SU-DHL-6 (cell line): ENCODE measurements around the gene UGT2B11.
"Not testable (repeated sequence)": the region's sequence is repeated elsewhere in the genome, so short reads cannot be mapped to it uniquely, and the experiment has no call there.

Experiments used
- H2AFZ ChIP-seq: fragments of 200-600 bp; sonication (generic); 2 replicates; pipeline ENCODE4 v1.6.1; 2014; ENCODE audit warnings: low read depth, mild to moderate bottlenecking, moderate library complexity, mixed read lengths, antibody characterized with exemption, low read length; ENCODE audit not compliant: severe bottlenecking
- H3F3A ChIP-seq: fragments of 200-600 bp; shearing (Covaris generic); 2 replicates; pipeline ENCODE4 v1.6.0; 2016; ENCODE audit warnings: antibody characterized with exemption, mild to moderate bottlenecking; ENCODE audit not compliant: insufficient read depth
- H3K27ac ChIP-seq: fragments of 200-600 bp; sonication (generic); 2 replicates; pipeline ENCODE4 v1.5.1; 2016; ENCODE audit warnings: low read depth, mild to moderate bottlenecking, low read length, moderate library complexity, mixed read lengths
- H3K27me3 ChIP-seq: fragments of 200-600 bp; sonication (generic), shearing (Covaris generic); 2 replicates; pipeline ENCODE4 v1.6.0; 2014; ENCODE audit warnings: mild to moderate bottlenecking, low read length
- H3K36me3 ChIP-seq: fragments of 200-600 bp; sonication (generic); 2 replicates; pipeline ENCODE4 v1.6.1; 2014; ENCODE audit warnings: mild to moderate bottlenecking, low read length, mixed read lengths
- H3K4me2 ChIP-seq: fragments of 300-600, 200-600 bp; shearing (Covaris generic), sonication (generic); 2 replicates; pipeline ENCODE4 v1.6.0; 2014; ENCODE audit warnings: low read length, low read depth, mild to moderate bottlenecking; ENCODE audit not compliant: poor library complexity, severe bottlenecking
- H3K4me3 ChIP-seq: fragments of 200-600 bp; sonication (generic); 2 replicates; pipeline ENCODE4 v1.5.1; 2014; ENCODE audit warnings: antibody characterized with exemption, low read length, mild to moderate bottlenecking, mixed read lengths; ENCODE audit not compliant: insufficient read depth, poor library complexity, severe bottlenecking
- H3K79me2 ChIP-seq: fragments of 200-600 bp; sonication (generic); 2 replicates; pipeline ENCODE4 v1.6.1; 2014; ENCODE audit warnings: mild to moderate bottlenecking, low read length, moderate library complexity; ENCODE audit not compliant: insufficient read depth
- H3K9ac ChIP-seq: fragments of 200-600 bp; sonication (generic); 2 replicates; pipeline ENCODE4 v1.7.0; 2014; ENCODE audit warnings: mild to moderate bottlenecking, low read length
- H3K9me2 ChIP-seq: fragments of 200-600 bp; sonication (generic); replicated peaks from 2 replicates; pipeline ENCODE4 v1.6.1; 2014; ENCODE audit warnings: low read length; ENCODE audit not compliant: insufficient read depth
- H3K9me3 ChIP-seq: fragments of 200-600 bp; sonication (generic); 2 replicates; pipeline ENCODE4 v1.6.1; 2014; ENCODE audit warnings: low read length, mixed read lengths; ENCODE audit not compliant: insufficient read depth
- H4K20me1 ChIP-seq: fragments of 200-600 bp; sonication (generic); 2 replicates; pipeline ENCODE4 v1.6.1; 2014; ENCODE audit warnings: low read depth, mild to moderate bottlenecking, antibody characterized with exemption, low read length, moderate library complexity, mixed read lengths

Gene UGT2B11

DNA sequence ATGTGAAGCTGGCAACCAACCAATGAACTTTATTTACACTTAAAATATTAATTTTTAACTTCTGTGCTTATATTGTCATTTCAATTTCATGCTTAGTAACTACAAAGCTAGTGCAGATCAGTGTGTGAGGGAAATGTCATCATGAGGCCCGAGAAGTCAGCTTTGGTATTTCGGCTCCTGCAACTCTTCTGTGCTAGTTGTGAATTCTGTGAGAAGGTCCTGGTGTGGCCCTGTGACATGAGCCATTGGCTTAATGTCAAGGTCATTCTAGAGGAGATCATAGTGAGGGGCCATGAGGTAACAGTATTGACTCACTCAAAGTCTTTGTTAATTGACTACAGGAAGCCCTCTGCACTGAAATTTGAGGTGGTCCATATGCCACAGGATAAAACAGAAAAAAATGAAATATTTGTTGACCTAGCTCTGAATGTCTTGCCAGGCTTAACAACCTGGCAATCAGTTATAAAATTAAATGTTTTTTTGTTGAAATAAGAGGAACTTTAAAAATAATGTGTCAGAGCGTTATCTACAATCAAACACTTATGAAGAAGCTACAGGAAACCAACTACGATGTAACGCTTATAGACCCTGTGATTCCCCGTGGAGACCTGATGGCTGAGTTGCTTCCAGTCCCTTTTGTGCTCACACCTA is 32.9 kb downstream of the UGT2B11 start:
- not testable (repeated sequence) for H3K4me2 ChIP-seq, H2AFZ ChIP-seq, H3K9me3 ChIP-seq, H3K4me3 ChIP-seq, H4K20me1 ChIP-seq, H3K27ac ChIP-seq, H3K9me2 ChIP-seq, H3K79me2 ChIP-seq, H3K9ac ChIP-seq, H3K27me3 ChIP-seq, H3F3A ChIP-seq, H3K36me3 ChIP-seq

DNA sequence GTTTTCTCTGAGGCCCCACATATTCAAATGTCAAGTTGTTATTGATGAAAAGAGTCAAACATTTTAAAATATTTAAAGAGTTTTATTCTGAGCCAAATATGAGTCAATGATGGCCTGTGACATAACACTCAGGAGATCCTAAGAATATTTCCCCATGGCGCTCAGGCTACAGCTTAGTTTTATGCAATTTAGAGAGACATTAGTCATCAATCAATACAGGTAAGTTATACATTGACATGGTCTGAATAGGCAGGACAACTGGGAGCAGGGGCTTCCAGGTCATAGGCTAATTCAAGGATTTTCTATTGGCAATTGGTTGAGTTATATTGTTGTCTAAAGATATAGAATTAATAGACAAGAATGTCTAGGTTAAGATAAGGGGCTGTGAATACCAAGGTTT is 34.7 kb downstream of the UGT2B11 start:
- H3K9me2 ChIP-seq, H4K20me1 ChIP-seq, H3K27me3 ChIP-seq, H3F3A ChIP-seq, H3K27ac ChIP-seq, H3K36me3 ChIP-seq, H3K4me2 ChIP-seq, H3K9ac ChIP-seq, H3K79me2 ChIP-seq, H2AFZ ChIP-seq, H3K4me3 ChIP-seq, H3K9me3 ChIP-seq: not testable (repeated sequence)

DNA sequence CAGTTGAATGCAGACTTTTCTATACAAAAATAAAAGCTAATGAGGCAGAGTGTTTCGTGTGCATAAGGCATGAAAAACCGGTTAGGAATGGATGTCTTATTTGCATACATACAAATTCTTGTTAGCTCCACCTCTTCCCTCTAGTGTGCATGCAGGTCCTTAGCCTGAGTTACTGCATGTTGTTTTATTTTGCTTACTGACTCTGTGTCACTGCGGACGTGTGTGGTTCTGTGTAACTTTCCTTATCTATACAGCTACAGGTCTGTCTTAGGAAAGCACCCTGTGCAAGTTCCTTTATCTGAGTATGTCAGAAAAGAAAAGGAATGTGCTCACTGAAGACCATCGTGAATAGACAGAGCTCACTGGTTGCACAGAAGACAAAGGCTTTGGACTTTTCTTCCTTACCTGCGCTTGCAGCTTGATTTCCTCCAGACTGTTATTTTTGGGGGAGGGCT is 35.8 kb downstream of the UGT2B11 start:
- H3K9me3 ChIP-seq, H3F3A ChIP-seq, H3K79me2 ChIP-seq, H3K36me3 ChIP-seq, H3K27ac ChIP-seq, H4K20me1 ChIP-seq, H3K9ac ChIP-seq, H3K4me2 ChIP-seq, H3K27me3 ChIP-seq, H3K9me2 ChIP-seq, H2AFZ ChIP-seq, H3K4me3 ChIP-seq: not testable (repeated sequence)

DNA sequence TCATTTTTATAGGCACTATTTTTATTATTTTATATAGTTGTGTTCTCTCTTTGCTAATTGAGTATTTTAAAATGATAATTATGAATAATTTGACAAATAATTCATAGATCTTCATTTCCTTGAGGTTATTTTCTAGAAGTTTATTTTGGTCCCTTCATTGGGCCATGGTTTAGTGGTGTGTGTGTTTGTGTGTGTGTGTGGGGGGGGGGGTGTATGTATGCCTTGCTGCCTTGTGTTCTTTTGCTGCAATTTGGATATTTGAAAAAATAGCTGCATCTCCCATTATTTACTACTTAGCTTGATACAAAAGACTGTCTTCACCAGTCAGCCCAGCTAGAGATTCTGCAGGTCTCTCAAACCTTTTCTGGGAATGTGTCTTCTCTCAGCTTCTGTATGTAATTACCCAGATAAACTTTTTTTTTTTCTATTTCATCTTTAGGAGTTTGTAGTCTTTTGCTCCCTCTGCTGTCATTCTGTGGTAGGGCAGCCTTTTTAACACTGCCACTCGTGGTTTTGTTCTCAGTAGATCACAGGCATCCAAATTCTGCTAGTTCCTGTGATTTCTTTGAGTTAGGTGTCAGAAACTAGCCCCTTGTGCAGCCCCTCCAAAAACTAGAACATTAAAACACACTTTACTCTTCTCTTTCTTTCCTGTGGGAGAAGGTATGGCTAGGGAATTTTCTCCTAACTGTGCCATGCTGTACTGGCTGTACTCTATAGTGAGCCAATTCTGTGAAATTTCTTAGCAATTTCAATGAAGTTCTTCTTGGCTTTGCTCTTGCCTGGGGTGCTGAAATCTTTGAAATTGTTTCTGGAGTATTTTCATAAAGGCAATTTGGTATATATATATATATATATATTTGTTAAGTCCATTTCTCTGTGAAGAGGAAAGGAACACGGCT is 44.1 kb downstream of the UGT2B11 start:
- not testable (repeated sequence) for H3K4me3 ChIP-seq, H3K27me3 ChIP-seq, H3K27ac ChIP-seq

DNA sequence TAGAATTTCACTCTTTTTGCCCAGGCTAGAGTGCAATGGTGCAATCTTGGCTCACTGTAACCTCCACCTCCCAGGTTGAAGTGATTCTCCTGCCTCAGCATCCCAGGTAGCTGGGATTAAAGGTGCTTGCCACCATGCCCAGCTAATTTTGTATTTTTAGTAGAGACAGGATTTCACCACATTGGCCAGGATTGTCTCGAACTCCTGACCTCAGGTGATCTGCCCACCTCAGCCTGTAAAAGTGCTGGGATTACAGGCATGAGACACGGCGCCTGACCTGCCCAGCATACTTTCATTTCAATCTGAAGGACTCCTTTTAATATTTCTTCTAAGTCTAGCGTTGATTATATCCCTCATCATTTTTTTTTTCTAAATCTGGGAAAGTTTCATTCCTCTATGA is 45.4 kb downstream of the UGT2B11 start:
- not testable (repeated sequence) for H3K36me3 ChIP-seq, H2AFZ ChIP-seq, H4K20me1 ChIP-seq, H3K27me3 ChIP-seq, H3K79me2 ChIP-seq, H3K9me3 ChIP-seq, H3F3A ChIP-seq, H3K4me3 ChIP-seq, H3K27ac ChIP-seq, H3K4me2 ChIP-seq, H3K9ac ChIP-seq, H3K9me2 ChIP-seq

More for the DNA sequence above, 44.1 kb downstream of the UGT2B11 start:
- not testable (repeated sequence) for H3K36me3 ChIP-seq, H3K9me3 ChIP-seq, H3K79me2 ChIP-seq, H3K4me2 ChIP-seq, H2AFZ ChIP-seq, H3F3A ChIP-seq, H3K9ac ChIP-seq, H3K9me2 ChIP-seq, H4K20me1 ChIP-seq
